Measurements from ENCODE around the gene MYPN.

GRCh38 chr10:68128015-68128414, 18.7 kb downstream of the MYPN start:
- no peak for TF ChIP-seq CTCF (IDR thresholded peaks at IDR 0.05; ENCODE audit: low read depth, low read length)
- TF ChIP-seq POLR2A (IDR thresholded peaks at IDR 0.05; ENCODE audit: extremely low read depth, insufficient read length), result no peak
- TF ChIP-seq MAX (IDR thresholded peaks at IDR 0.05; ENCODE audit: low read depth, low read length), result no peak
